ENCODE results near the gene SCYGR2.

SCYGR2 gene

DNA sequence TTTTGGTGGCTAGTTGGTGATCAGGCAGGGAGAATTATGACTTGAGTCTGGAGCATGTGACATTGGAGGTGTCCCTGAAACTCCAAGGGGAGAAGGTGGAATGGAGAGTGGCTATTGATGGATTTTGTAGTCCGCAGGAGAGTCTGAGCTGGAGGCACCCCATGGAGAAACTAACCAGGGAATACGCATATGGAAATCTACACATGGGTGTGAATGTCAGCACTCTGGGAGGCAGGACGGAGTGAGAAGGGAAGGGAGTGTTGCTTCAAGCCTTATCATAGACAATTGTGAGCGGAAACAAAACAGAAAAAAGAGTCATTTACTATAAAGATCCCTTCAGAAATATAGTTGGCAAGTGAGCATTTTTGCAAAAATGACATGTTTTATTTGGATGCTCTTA lies 17.9 kb downstream of the SCYGR2 start:
- no peaks in the 10 kb centered on the region for H3K4me1 ChIP-seq (ENCODE audit: control extremely low read depth in 1 of 4, control insufficient read depth in 4 of 4, insufficient read depth in 4 of 4, low read length in 3 of 4)
- no peak overlapping the region for H3K27ac ChIP-seq (ENCODE audit: insufficient read depth in 1 of 2, low read depth in 1 of 2, low read length in 2 of 2, poor library complexity in 1 of 2, severe bottlenecking in 2 of 2)
- WGBS (ENCODE audit: insufficient coverage) = 100% methylated on average over 2 of the region's 4 CpGs
- H3K9me3 ChIP-seq (ENCODE audit: control extremely low read depth in 1 of 5, control insufficient read depth in 4 of 5, insufficient read depth in 2 of 5, low read depth in 1 of 5, low read length in 4 of 5) = peaks cover 0 to under 1% (median 0%) of the 10 kb centered on the region in 5 experiments
- no peak for DNase-seq
- POLR2A ChIA-PET = no interaction called here
- CTCF ChIA-PET = no interaction called here
- H3K4me3 ChIP-seq (ENCODE audit: control insufficient read depth in 1 of 7, extremely low read depth in 1 of 7, insufficient read depth in 4 of 7, low read depth in 2 of 7, low read length in 6 of 7) = no peak overlapping the region
- H3K36me3 ChIP-seq (ENCODE audit: control insufficient read depth in 4 of 4, insufficient read depth in 4 of 4, low read length in 3 of 4) = no peaks in the 10 kb centered on the region
- H3K27me3 ChIP-seq (replicated peaks in 2 of 5; ENCODE audit: control insufficient read depth in 4 of 5, insufficient read depth in 5 of 5, low read length in 4 of 5) = peaks cover 0 to 32% (median 10%) of the 10 kb centered on the region in 5 experiments

DNA sequence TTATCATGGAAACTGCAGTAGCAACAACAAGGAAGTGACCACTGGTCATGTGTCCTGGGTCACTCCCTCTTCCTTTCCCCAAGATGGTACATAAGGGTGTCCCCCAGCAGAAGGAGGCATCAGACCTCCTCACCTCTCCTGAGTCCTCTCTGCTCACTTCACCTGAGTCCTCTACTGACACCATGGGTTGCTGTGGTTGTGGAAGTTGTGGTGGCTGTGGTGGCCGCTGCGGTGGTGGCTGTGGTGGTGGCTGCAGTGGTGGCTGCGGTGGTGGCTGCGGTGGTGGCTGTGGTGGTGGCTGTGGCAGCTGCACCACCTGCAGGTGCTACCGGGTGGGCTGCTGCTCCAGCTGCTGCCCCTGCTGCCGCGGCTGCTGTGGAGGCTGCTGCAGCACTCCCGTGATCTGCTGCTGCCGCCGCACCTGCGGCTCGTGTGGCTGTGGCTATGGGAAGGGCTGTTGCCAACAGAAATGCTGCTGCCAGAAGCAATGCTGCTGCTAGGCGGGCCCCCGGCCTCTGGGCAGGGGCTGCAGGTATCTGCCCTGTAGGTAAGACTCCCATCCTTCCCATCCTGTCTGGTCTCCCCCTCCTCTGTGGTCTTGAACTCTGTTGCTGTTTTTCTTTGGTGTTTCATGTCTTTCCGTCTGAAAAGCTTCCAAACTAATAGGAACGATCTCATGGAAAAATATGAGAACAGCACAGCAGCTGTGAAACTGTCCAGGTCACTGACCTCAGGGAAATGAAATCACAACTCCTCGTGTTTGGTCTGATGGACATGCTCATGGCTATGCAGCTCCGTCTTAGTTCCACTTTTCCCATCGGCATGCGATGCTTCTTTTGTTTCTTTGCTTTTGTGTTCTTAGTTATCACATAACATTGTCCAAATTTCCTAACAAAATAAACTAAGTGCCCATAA lies 18.9 kb downstream of the SCYGR2 start, which contains the start of gene SCYGR4:
TSS of gene SCYGR4 (plus strand) at position 183 of the 915 bp plus-strand sequence. CDS start at position 183, 0 bp downstream.
- no peaks in the 10 kb centered on the region for H3K36me3 ChIP-seq (ENCODE audit: control insufficient read depth in 4 of 4, insufficient read depth in 4 of 4, low read length in 3 of 4)
- H3K9me3 ChIP-seq (ENCODE audit: control extremely low read depth in 1 of 5, control insufficient read depth in 4 of 5, insufficient read depth in 2 of 5, low read depth in 1 of 5, low read length in 4 of 5) = peaks cover 0 to 8% (median 0%) of the 10 kb centered on the region in 5 experiments
- H3K27ac ChIP-seq (ENCODE audit: insufficient read depth in 1 of 2, low read depth in 1 of 2, low read length in 2 of 2, poor library complexity in 1 of 2, severe bottlenecking in 2 of 2) = no peak within 1 kb of the TSS
- WGBS (ENCODE audit: insufficient coverage) = 96% methylated on average over 13 of the region's 20 CpGs
- ChIA-PET POLR2A (no interaction called here), CTCF (no interaction called here)
- DNase-seq = no peak
- peaks cover 0 to 24% (median 8%) of the 10 kb centered on the region in 5 experiments for H3K27me3 ChIP-seq (replicated peaks in 2 of 5; ENCODE audit: control insufficient read depth in 4 of 5, insufficient read depth in 5 of 5, low read length in 4 of 5)
- H3K4me1 ChIP-seq (ENCODE audit: control extremely low read depth in 1 of 4, control insufficient read depth in 4 of 4, insufficient read depth in 4 of 4, low read length in 3 of 4) = no peaks in the 10 kb centered on the region
- no peak within 1 kb of the TSS for H3K4me3 ChIP-seq (ENCODE audit: control insufficient read depth in 1 of 7, extremely low read depth in 1 of 7, insufficient read depth in 4 of 7, low read depth in 2 of 7, low read length in 6 of 7)

DNA sequence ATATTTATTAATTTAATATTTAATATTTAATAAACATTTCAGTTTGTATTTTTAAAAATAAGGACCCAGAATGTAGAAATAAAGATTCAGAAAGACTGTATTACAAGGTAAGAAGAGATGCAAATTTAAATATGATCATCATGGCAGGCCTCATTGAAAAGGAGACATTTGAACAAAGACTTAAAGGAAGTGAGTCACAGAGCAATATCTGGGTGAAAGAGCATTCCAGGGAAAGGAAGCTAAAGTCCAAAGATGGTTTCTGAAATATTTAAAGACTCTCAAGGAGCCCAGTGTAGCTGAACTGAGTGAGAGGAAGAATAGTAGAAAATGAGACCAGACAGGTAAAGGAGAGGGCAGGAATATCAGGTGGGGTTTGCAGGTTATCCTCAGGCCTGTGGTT lies 24.5 kb downstream of the SCYGR2 start:
- no peak overlapping the region for H3K27ac ChIP-seq (ENCODE audit: insufficient read depth in 1 of 2, low read depth in 1 of 2, low read length in 2 of 2, poor library complexity in 1 of 2, severe bottlenecking in 2 of 2)
- POLR2A ChIA-PET = no interaction called here
- no peak for DNase-seq

DNA sequence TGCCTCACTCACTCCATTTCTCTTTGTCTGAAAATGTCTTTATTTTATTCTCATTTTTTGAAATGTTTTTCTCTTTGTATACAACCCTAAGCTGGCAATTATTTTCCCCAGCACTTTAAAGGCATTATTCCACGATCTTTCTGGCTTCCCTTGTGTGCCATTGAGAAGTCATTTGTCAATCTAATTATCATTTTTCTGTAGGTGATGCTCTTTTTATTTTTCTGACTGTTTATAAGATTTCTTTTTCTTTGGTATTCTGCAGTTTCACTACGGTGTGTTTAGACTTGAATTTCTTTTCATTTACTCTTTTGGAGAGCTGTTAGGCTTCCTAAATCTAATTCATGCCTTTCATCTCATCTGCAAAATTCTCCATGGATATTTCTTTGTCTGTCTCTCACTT lies 26.7 kb downstream of the SCYGR2 start:
- DNase-seq = no peak
- ChIA-PET CTCF (no interaction called here), POLR2A (no interaction called here)
- peaks cover 0 to 11% (median 0%) of the 10 kb centered on the region in 5 experiments for H3K9me3 ChIP-seq (ENCODE audit: control extremely low read depth in 1 of 5, control insufficient read depth in 4 of 5, insufficient read depth in 2 of 5, low read depth in 1 of 5, low read length in 4 of 5)
- WGBS (ENCODE audit: insufficient coverage) = no CpG with 5 or more reads among the region's 2 CpGs
- no peaks in the 10 kb centered on the region for H3K4me1 ChIP-seq (ENCODE audit: control extremely low read depth in 1 of 4, control insufficient read depth in 4 of 4, insufficient read depth in 4 of 4, low read length in 3 of 4)
- peaks cover 0 to 4% (median 0%) of the 10 kb centered on the region in 5 experiments for H3K27me3 ChIP-seq (replicated peaks in 2 of 5; ENCODE audit: control insufficient read depth in 4 of 5, insufficient read depth in 5 of 5, low read length in 4 of 5)
- no peak overlapping the region for H3K27ac ChIP-seq (ENCODE audit: insufficient read depth in 1 of 2, low read depth in 1 of 2, low read length in 2 of 2, poor library complexity in 1 of 2, severe bottlenecking in 2 of 2)
- no peak overlapping the region for H3K4me3 ChIP-seq (ENCODE audit: control insufficient read depth in 1 of 7, extremely low read depth in 1 of 7, insufficient read depth in 4 of 7, low read depth in 2 of 7, low read length in 6 of 7)
- H3K36me3 ChIP-seq (ENCODE audit: control insufficient read depth in 4 of 4, insufficient read depth in 4 of 4, low read length in 3 of 4) = no peaks in the 10 kb centered on the region

More for the DNA sequence above, 24.5 kb downstream of the SCYGR2 start:
- CTCF ChIA-PET = no interaction called here
- Histone ChIP-seq H3K4me3 (ENCODE audit: control insufficient read depth in 1 of 7, extremely low read depth in 1 of 7, insufficient read depth in 4 of 7, low read depth in 2 of 7, low read length in 6 of 7) (no peak overlapping the region), H3K9me3 (ENCODE audit: control extremely low read depth in 1 of 5, control insufficient read depth in 4 of 5, insufficient read depth in 2 of 5, low read depth in 1 of 5, low read length in 4 of 5) (peaks cover 0 to 11% (median 0%) of the 10 kb centered on the region in 5 experiments), H3K27me3 (replicated peaks in 2 of 5; ENCODE audit: control insufficient read depth in 4 of 5, insufficient read depth in 5 of 5, low read length in 4 of 5) (no peaks in the 10 kb centered on the region), H3K36me3 (ENCODE audit: control insufficient read depth in 4 of 4, insufficient read depth in 4 of 4, low read length in 3 of 4) (no peaks in the 10 kb centered on the region), H3K4me1 (ENCODE audit: control extremely low read depth in 1 of 4, control insufficient read depth in 4 of 4, insufficient read depth in 4 of 4, low read length in 3 of 4) (no peaks in the 10 kb centered on the region)

DNA sequence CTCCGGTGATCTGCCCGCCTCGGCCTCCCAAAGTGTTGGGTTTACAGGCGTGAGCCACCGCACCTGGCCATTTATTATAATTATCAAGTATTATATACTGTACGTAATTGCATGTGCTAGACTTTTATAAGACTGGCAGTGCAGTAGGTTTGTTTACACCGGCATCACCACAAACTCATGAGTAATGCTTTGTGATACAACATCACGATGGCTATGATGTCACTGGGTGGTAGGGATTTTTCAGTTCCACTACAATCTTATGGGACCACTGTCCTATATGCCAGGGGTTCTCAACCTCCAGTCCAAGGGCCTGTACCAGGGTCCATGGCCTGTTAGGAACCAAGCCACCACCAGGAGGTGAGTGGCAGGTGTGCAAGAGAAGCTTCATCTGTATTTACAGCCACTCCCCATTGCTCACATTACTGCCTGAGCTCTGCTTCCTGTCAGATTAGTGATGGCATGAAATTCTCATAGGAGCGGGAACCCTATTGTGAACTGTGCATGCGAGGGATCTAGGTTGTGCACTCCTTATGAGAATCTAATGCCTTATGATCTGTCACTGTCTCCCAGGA lies 28.0 kb downstream of the SCYGR2 start:
- ChIA-PET CTCF (no interaction called here), POLR2A (no interaction called here)

DNA sequence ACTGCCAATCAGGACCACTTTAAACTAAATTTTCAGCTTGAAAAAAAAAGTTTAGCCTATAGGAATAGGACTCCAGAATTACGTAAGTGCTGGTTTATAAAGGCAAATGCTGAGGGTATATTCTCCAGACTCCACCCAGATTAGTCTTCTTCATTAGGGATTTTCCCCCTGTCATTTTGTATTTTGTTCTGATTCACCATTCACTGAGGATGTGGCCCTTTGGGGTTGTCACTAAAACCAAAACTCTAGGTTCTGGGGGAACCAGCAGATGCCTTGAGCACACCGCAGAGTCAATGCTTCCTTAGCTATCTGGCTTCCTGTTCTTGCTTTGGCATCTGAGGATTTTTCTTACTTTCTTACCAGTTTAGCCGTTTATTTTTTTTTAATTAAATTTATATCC lies 29.1 kb downstream of the SCYGR2 start:
- CTCF ChIA-PET = interaction anchor here (1.4 kb wide), 1 partner anchor 10 kb away, joined by 3 read pairs; no protein-coding TSS in a partner anchor
- DNase-seq = peak in 1 of 3 donors; percentile 9

More for the DNA sequence above, 28.0 kb downstream of the SCYGR2 start:
- Histone ChIP-seq H3K4me1 (ENCODE audit: control extremely low read depth in 1 of 4, control insufficient read depth in 4 of 4, insufficient read depth in 4 of 4, low read length in 3 of 4) (no peaks in the 10 kb centered on the region), H3K27ac (ENCODE audit: insufficient read depth in 1 of 2, low read depth in 1 of 2, low read length in 2 of 2, poor library complexity in 1 of 2, severe bottlenecking in 2 of 2) (no peak overlapping the region), H3K36me3 (ENCODE audit: control insufficient read depth in 4 of 4, insufficient read depth in 4 of 4, low read length in 3 of 4) (no peaks in the 10 kb centered on the region), H3K4me3 (ENCODE audit: control insufficient read depth in 1 of 7, extremely low read depth in 1 of 7, insufficient read depth in 4 of 7, low read depth in 2 of 7, low read length in 6 of 7) (no peak overlapping the region), H3K9me3 (ENCODE audit: control extremely low read depth in 1 of 5, control insufficient read depth in 4 of 5, insufficient read depth in 2 of 5, low read depth in 1 of 5, low read length in 4 of 5) (peaks cover 0 to 10% (median 0%) of the 10 kb centered on the region in 5 experiments), H3K27me3 (replicated peaks in 2 of 5; ENCODE audit: control insufficient read depth in 4 of 5, insufficient read depth in 5 of 5, low read length in 4 of 5) (peaks cover 0 to 4% (median 0%) of the 10 kb centered on the region in 5 experiments)
- WGBS (ENCODE audit: insufficient coverage) = 100% methylated on average over 2 of the region's 10 CpGs
- no peak for DNase-seq

DNA sequence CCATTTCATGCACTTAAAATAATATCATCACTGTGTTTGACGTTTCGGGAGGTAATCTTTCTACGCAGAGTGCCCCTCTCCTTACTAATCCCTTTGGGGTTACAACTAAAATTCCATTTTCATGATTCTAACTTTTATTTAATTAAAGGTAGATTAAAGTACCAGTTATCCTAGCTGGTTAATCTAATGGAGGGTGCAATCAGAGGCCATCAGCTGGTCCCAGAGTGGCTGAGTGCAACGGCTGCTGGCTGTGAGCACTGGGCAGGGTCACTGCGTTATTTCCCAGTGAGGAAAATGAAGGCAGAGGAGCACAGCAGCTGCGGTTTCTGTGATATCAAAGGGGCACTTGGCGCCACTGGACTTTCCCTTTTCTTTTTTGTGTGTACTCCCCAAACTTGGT lies 30.7 kb downstream of the SCYGR2 start:
- H3K4me3 ChIP-seq (ENCODE audit: control insufficient read depth in 1 of 7, extremely low read depth in 1 of 7, insufficient read depth in 4 of 7, low read depth in 2 of 7, low read length in 6 of 7) = no peak overlapping the region
- H3K9me3 ChIP-seq (ENCODE audit: control extremely low read depth in 1 of 5, control insufficient read depth in 4 of 5, insufficient read depth in 2 of 5, low read depth in 1 of 5, low read length in 4 of 5) = peaks cover 0 to 2% (median 0%) of the 10 kb centered on the region in 5 experiments
- 95% methylated on average over 4 of the region's 7 CpGs for WGBS (ENCODE audit: insufficient coverage)
- no peak for DNase-seq
- peaks cover 0 to 4% (median 2%) of the 10 kb centered on the region in 5 experiments for H3K27me3 ChIP-seq (replicated peaks in 2 of 5; ENCODE audit: control insufficient read depth in 4 of 5, insufficient read depth in 5 of 5, low read length in 4 of 5)
- ChIA-PET POLR2A (no interaction called here), CTCF (no interaction called here)
- H3K36me3 ChIP-seq (ENCODE audit: control insufficient read depth in 4 of 4, insufficient read depth in 4 of 4, low read length in 3 of 4) = no peaks in the 10 kb centered on the region
- H3K27ac ChIP-seq (ENCODE audit: insufficient read depth in 1 of 2, low read depth in 1 of 2, low read length in 2 of 2, poor library complexity in 1 of 2, severe bottlenecking in 2 of 2) = no peak overlapping the region
- H3K4me1 ChIP-seq (ENCODE audit: control extremely low read depth in 1 of 4, control insufficient read depth in 4 of 4, insufficient read depth in 4 of 4, low read length in 3 of 4) = no peaks in the 10 kb centered on the region

More for the DNA sequence above, 29.1 kb downstream of the SCYGR2 start:
- Histone ChIP-seq H3K4me1 (ENCODE audit: control extremely low read depth in 1 of 4, control insufficient read depth in 4 of 4, insufficient read depth in 4 of 4, low read length in 3 of 4) (no peaks in the 10 kb centered on the region), H3K4me3 (ENCODE audit: control insufficient read depth in 1 of 7, extremely low read depth in 1 of 7, insufficient read depth in 4 of 7, low read depth in 2 of 7, low read length in 6 of 7) (no peak overlapping the region), H3K27me3 (replicated peaks in 2 of 5; ENCODE audit: control insufficient read depth in 4 of 5, insufficient read depth in 5 of 5, low read length in 4 of 5) (peaks cover 0 to 4% (median 2%) of the 10 kb centered on the region in 5 experiments), H3K27ac (ENCODE audit: insufficient read depth in 1 of 2, low read depth in 1 of 2, low read length in 2 of 2, poor library complexity in 1 of 2, severe bottlenecking in 2 of 2) (no peak overlapping the region), H3K9me3 (ENCODE audit: control extremely low read depth in 1 of 5, control insufficient read depth in 4 of 5, insufficient read depth in 2 of 5, low read depth in 1 of 5, low read length in 4 of 5) (peaks cover 0 to 2% (median 0%) of the 10 kb centered on the region in 5 experiments), H3K36me3 (ENCODE audit: control insufficient read depth in 4 of 4, insufficient read depth in 4 of 4, low read length in 3 of 4) (no peaks in the 10 kb centered on the region)
- POLR2A ChIA-PET = no interaction called here
- 83% methylated on average over 1 of the region's 3 CpGs for WGBS (ENCODE audit: insufficient coverage)
